NCI-H146 treated with DMSO at 0.1 percent for 48 hours (cell line): ENCODE results near the gene FASN.
A peak's percentile ranks its signal among the peaks of the same experiment; 100 is the strongest.
"Not testable (repeated sequence)": the region's sequence is repeated elsewhere in the genome, so short reads cannot be mapped to it uniquely, and the experiment has no call there.

Source experiments
- DNase-seq: peaks from one replicate; lab custom pipeline; 2025; ENCODE audit not compliant: unreplicated experiment; lab: John Stamatoyannopoulos, UW

The FASN gene

GRCh38 chr17:82098169-82098938 is at the start of gene FASN:
Gene FASN (minus strand): TSS chr17:82098236. CDS start chr17:82096445, 1,791 bp downstream.
- peak; percentile 86 for DNase-seq

- DNase-seq: no peak
Observed at GRCh38 chr17:82146663-82147654, 48.9 kb upstream of the FASN start.

- no peak for DNase-seq
Observed at GRCh38 chr17:82145550-82146155, 47.6 kb upstream of the FASN start.

GRCh38 chr17:82143333-82143732 is 45.3 kb upstream of the FASN start:
- no peak for DNase-seq

GRCh38 chr17:82139961-82140360 is 41.9 kb upstream of the FASN start:
- DNase-seq: not testable (repeated sequence)

- no peak for DNase-seq
Observed at GRCh38 chr17:82138511-82138992, 40.5 kb upstream of the FASN start.

- no peak for DNase-seq
Observed at GRCh38 chr17:82134101-82134500, 36.1 kb upstream of the FASN start.

- DNase-seq: not testable (repeated sequence)
Observed at GRCh38 chr17:82133166-82133953, 35.3 kb upstream of the FASN start.

- no peak for DNase-seq
Observed at GRCh38 chr17:82129095-82129494, 31.1 kb upstream of the FASN start.

GRCh38 chr17:82128287-82128686 is 30.3 kb upstream of the FASN start:
- no peak for DNase-seq

GRCh38 chr17:82127704-82128103 is 29.7 kb upstream of the FASN start:
- DNase-seq: no peak

- DNase-seq: no peak
Observed at GRCh38 chr17:82127315-82127595, 29.2 kb upstream of the FASN start.

- DNase-seq: no peak
Observed at GRCh38 chr17:82126556-82127314, 28.7 kb upstream of the FASN start.

GRCh38 chr17:82124101-82124500 is 26.1 kb upstream of the FASN start:
- no peak for DNase-seq

- peak; percentile 42 for DNase-seq
Observed at GRCh38 chr17:82121660-82122629, 23.9 kb upstream of the FASN start.

- DNase-seq: no peak
Observed at GRCh38 chr17:82121246-82121645, 23.2 kb upstream of the FASN start.

GRCh38 chr17:82120148-82120547 is 22.1 kb upstream of the FASN start:
- no peak for DNase-seq

GRCh38 chr17:82118815-82119380 is 20.9 kb upstream of the FASN start:
- no peak for DNase-seq
